GM19238 (cell line): Measurements from ENCODE around the gene PGD.

ENCODE experiments used
- DNase-seq: peaks from one replicate; pipeline ENCODE4 v3.0.0; 2011; ENCODE audit warnings: low spot score; ENCODE audit not compliant: insufficient read length

PGD gene

GRCh38 chr1:10398734-10399443 lies at the start of gene PGD:
TSS of gene PGD (plus strand) at chr1:10399064. CDS start at chr1:10399118, 54 bp downstream.
- peak; percentile 99 for DNase-seq

DNA sequence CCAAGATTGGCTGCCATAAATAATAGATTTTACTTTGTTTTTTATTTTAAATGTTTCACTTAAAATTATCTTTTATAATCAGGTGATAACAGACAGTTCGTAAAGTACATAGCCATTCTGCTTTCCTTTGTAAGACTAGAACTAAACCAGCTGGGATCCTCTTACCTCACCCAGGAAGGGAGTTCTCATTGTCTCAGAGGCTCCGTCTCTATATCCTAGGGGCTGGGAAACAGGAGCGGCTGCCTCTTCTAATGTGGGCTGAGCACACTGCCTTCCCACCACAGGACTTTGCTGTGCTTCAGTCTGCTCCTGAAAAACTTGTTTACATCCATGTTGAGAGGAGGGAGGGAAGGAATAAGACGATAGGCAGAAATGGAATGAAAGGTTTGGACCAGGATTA lies 45.6 kb upstream of the PGD start:
- no peak for DNase-seq

DNA sequence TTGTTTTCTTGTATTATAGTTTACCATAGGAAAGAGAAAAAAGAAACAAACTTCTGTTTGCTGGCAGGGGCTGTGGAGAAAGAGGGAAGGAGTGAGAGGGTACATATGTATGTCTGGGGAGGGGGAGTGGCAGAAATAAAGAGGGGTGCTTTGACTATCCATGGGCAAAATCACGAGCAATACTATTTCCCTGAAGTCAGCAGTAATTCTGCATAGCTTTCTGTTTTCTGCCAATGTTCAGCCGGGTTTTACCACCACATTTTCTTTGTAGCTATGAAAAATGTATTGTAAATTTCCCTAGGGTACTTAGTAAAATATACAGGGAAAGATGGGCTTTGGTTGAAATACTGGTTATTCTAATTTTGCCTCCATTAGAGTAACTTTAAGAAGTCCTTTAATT lies 45.2 kb upstream of the PGD start:
- DNase-seq, result no peak

DNA sequence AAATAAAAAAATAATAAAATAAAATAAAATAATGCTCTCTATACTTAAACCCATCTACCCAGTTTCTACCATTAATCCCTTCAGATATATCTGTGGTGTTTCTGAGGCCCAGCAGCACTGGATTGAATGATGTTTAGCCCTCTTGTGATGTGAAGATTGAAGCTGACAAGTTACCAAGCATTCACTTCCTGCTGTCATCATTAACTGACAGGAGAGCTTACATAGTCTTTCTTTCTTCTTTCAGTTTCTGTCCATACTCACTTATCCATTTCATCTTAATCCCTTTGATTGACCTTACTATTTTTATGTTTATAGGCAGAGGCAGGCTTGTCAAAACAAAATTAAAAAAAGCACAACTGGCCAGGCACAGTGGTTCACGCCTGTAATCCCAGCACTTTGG lies 38.8 kb upstream of the PGD start:
- no peak for DNase-seq

GRCh38 chr1:10361515-10361914 lies 37.3 kb upstream of the PGD start:
- no peak for DNase-seq

DNA sequence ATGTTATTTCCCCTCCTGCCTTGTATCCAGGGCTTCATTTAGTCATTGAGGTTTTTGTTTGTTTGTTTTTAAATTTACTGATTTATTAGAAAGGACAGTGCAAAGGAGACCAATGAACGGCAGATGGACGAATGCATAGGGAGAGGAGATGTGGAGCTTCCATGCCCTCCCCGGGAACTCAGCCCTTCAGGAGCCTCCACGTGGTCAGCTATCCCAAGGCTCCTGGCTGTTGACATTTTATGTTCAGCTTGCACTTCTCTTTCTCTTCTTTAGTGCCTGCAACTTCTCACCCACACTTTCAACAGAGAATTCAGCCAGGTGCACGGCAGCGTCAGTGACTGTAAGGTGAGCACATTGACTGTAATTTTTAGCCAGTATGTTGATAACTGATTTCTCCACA lies 30.7 kb upstream of the PGD start:
- DNase-seq, result no peak

DNA sequence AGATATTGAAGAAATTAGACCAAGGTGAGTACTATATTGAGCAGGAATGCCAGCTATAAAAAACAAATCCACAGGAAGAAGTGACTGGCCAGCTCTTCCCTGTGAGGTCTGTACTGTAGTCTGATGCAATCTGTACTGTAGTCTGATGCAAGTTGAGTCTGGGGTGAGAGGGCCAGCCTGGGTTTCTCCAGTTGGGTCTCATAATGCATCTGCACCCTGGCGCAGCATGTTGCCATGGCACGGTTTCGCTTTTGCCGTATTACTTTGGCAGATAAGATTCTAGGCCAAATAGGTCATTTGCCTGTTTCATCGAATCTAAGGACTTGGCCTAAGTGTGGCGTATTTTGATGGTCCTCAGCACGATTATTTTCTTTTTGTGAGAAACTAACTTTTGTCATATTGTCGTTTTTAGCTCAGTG lies 24.4 kb upstream of the PGD start:
- no peak for DNase-seq

GRCh38 chr1:10377365-10378029 lies 21.4 kb upstream of the PGD start:
- peak; percentile 21 for DNase-seq

DNA sequence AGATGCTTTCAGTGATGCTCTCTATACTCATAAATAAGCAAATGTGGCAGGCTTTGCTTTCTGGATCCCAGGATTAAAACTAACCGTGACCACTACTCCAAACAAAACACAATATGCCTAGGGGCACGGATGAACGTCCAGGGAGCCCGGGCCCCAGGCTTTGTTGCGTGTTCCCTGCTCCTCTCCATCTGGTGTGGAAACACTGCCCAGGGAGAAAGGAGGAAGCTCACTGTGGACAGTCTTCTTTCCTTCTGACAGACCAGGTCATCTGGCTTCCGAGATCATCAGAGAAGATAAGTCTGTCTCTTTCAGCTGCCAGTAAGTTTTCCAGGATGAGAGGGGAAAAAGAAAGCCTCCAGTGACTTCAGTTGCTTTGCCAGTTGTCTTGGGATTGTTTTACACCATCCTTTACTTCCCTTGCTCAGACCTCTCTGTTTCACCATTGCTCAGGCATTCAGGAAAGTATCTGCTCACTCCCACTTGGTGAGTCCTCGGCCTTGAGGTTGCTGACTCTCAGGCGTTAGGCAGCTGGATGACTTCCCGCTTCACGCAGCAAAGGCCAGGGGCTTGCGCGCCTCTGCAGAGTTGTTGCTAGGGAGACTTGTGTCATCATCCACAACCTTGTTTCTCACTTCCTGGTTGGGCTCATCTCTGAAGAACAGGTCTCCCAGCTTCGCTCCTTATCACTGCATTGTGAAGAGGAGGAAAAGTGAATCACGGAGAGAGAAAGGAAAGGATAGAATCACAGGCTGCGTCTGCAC lies 20.6 kb upstream of the PGD start:
- DNase-seq, result no peak

- no peak for DNase-seq
These were observed 19.7 kb upstream of the PGD start for GRCh38 chr1:10379101-10379620.

DNA sequence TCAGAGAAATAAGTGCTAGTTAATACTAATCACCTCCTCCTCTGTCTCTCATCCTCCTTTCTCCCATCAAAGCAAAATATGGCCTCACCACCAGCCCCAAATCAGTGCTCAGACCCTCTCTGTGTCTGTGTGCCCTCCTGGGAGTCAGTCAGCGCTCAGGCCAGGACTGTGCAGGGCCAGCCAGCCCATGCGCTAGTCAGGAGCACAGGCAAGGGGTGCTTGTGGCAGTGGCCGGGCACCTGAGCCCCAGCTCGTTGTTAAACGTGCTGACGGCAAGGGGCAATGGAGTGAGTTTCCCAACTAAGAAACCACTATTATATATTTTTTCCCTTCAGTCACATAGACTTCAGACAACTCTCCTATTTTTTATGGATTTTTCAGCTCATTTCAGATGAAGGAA lies 19.2 kb upstream of the PGD start:
- no peak for DNase-seq

- DNase-seq, result no peak
These were observed 18.1 kb upstream of the PGD start for GRCh38 chr1:10380594-10381275.

DNA sequence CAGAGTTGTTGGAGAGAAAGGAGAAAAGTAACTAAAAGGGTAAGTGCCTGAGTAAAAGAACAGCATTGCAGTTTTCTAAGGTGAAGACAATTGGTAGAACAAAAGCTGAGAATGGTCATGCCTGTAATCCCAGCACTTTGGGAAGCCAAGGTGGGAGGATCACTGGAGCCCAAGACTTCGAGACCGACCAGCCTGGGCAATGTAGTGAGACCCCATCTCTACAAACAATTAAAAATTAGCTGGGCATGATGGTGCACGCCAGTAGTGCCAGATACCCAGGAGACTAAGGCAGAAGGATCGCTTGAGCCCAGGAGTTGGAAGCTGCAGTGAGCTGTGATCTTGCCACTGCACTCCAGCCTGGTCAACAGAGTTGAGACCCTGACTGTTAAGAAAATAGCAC lies 15.2 kb upstream of the PGD start:
- DNase-seq, result no peak

DNA sequence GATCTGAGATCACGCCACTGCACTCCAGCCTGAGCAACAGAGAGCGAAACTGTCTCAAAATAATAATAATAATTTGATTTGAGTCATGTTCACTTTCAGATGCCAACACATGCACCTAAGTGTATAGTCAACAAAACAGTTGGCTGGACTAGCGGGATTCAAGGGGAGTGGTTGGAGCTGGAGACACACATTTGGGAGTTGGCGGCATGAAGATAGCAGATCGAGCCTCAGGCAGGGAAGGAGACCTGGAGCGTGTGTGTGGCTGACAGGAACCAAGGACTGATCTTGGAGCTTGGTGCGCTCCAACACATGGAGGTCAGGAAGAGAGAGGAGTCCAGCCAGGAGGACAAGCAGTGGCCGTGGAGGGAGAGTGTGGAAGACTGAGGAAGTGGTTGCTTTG lies 14.6 kb upstream of the PGD start:
- no peak for DNase-seq

GRCh38 chr1:10386761-10387676 lies 11.8 kb upstream of the PGD start:
- DNase-seq, result no peak

- DNase-seq, result no peak
These were observed 11.0 kb upstream of the PGD start for GRCh38 chr1:10387677-10388386.

- no peak for DNase-seq
These were observed 10.5 kb upstream of the PGD start for GRCh38 chr1:10388387-10388715.

DNA sequence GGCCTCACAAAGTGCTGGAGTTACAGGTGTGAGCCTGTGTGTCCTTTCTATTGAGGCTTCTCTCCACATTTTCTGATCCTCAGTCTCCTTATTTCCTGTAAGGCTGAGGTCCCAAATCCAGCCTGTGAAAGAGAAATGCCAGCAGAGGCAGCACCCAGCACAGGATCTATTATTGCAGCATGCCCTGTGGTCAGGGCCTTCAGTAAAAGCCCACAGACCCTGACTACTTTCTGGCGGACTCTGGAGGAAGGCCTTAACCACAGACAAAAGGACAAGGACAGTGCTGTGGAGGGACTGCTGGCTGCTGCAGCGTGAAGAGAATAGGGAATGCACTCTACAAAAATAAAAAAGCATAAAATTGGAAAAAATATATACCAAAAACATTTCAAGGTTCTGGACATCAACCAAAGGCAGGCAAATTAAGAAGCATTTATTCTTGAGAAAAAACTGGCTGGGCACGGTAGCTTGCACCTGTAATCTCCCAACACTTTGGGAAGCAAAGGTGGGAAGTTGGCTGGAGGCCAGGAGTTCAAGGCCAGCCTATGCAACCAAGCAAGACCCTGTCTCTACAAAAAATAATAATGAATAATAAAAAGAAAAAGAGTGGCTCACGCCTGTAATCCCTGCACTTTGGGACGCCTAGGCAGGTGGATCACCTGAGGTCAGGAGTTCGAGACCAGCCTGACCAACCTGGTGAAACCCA lies 9.4 kb upstream of the PGD start:
- DNase-seq, result no peak

DNA sequence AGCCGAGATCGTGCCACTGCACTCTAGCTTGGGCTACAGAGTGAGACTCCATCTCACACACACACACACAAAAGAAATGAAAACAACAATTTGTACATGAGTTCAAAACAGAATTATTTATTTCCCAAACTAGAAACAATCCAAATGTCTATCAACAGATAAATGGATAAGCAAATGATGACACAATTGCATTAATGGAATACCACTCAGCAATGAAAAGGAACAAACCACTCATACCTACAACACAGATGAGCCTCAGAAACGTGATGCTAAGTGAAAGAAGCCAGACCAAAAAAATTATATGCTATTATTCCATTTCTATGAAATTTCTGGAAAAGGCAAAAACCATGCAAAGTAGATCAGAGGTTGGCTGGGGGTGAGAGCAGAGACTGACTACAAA lies 2.0 kb upstream of the PGD start:
- DNase-seq, result no peak
